Gastroesophageal sphincter (tissue), 3 donors: ENCODE data around the gene ZBTB5.

Source experiments
- POLR2A ChIP-seq, 2 donors: fragments of 450-650 bp; IDR thresholded peaks; one replicate each; pipeline ENCODE4 v1.6.1; 2017; ENCODE audit warnings: antibody characterized with exemption in 2 of 2, mild to moderate bottlenecking in 2 of 2, moderate library complexity in 1 of 2
- TF ChIP-seq, protein P1 (sequence below), 4 experiments: fragments of 200-600 bp in 2 of 4; fragments of 450-650 bp in 2 of 4; sonication (generic) in 1 of 4; IDR thresholded peaks; one replicate each; pipeline ENCODE4 v1.5.1; 2017 to 2019; ENCODE audit warnings: antibody characterized with exemption in 4 of 4, mild to moderate bottlenecking in 2 of 4, moderate library complexity in 2 of 4

DNA sequence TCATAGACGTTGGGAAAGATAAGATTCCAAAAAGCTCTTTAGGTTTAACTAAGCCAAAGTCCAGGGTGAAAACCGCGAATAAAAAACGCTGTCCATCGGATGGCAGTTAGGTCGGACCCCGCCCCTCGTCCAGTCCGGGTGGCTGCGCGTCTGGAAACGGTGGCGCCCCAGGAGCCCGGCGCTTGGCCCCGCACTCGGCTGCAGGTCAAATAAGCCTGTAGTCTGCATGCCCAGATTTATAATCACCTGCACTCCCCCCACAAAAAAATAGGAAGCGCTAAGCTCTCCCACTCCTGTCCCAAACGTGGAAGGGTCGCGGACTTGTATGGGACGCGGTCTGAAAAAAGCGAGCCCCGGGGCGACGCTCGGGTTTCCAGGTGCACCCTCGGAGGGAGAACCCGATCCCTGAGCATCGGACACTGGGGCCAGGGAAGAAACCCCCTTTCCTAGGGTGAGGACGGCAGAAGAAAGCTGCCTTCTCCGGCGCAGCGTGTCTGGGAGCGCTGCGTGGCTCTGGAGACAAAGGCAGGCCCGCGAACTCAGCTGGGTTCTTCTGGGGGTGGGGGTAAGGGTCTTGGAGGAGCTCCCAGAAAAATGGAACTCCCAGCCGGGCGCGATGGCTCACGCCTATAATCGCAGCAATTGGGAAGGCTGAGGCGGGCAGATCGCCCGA is 923 bp upstream of the ZBTB5 start:
- TF ChIP-seq, protein P1, sequence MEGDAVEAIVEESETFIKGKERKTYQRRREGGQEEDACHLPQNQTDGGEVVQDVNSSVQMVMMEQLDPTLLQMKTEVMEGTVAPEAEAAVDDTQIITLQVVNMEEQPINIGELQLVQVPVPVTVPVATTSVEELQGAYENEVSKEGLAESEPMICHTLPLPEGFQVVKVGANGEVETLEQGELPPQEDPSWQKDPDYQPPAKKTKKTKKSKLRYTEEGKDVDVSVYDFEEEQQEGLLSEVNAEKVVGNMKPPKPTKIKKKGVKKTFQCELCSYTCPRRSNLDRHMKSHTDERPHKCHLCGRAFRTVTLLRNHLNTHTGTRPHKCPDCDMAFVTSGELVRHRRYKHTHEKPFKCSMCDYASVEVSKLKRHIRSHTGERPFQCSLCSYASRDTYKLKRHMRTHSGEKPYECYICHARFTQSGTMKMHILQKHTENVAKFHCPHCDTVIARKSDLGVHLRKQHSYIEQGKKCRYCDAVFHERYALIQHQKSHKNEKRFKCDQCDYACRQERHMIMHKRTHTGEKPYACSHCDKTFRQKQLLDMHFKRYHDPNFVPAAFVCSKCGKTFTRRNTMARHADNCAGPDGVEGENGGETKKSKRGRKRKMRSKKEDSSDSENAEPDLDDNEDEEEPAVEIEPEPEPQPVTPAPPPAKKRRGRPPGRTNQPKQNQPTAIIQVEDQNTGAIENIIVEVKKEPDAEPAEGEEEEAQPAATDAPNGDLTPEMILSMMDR (IDR thresholded peaks at IDR 0.05): peak in 1 of 4 experiments; percentile 10
- no peak for TF ChIP-seq POLR2A (IDR thresholded peaks at IDR 0.05)
